HEK293 (cell line): Measurements from ENCODE around the gene AIRE.
"Not testable (repeated sequence)": the region's sequence is repeated elsewhere in the genome, so short reads cannot be mapped to it uniquely, and the experiment has no call there.

ENCODE experiments used
- ZNF146 ChIP-seq: fragments of 450-650 bp; formaldehyde crosslinking; IDR thresholded peaks from 2 replicates; pipeline ENCODE4 v1.5.1; 2016; ENCODE audit warnings: missing biosample characterization, missing genetic modification characterization
- ZNF16 ChIP-seq: fragments of 450-650 bp; formaldehyde crosslinking; IDR thresholded peaks from 2 replicates; pipeline ENCODE4 v1.5.1; 2016; ENCODE audit warnings: low read depth, missing biosample characterization, missing genetic modification characterization
- ZNF596 ChIP-seq: fragments of 450-650 bp; IDR thresholded peaks from 2 replicates; pipeline ENCODE4 v1.5.0; 2018; ENCODE audit warnings: missing biosample characterization, mild to moderate bottlenecking, missing genetic modification characterization, moderate library complexity

GRCh38 chr21:44240842-44241241 lies 44.8 kb upstream of the AIRE start, which contains the start of gene ICOSLG:
- not testable (repeated sequence) for TF ChIP-seq ZNF146; ZNF16 (tag by site-specific recombination); ZNF596
